B cell (primary cell): ENCODE measurements around the gene CYP27A1.

Source experiments
- EZH2 ChIP-seq: IDR thresholded peaks from 2 replicates; pipeline ENCODE4 v1.6.1; 2012; ENCODE audit warnings: borderline replicate concordance, low read depth, mild to moderate bottlenecking, moderate library complexity, low read length; ENCODE audit not compliant: insufficient read depth, poor library complexity, severe bottlenecking
- TF ChIP-seq, protein P1 (sequence below): fragments of 200-600 bp; IDR thresholded peaks from one replicate; pipeline ENCODE4 v1.8.0; 2022; ENCODE audit warnings: antibody characterized with exemption, mild to moderate bottlenecking

DNA sequence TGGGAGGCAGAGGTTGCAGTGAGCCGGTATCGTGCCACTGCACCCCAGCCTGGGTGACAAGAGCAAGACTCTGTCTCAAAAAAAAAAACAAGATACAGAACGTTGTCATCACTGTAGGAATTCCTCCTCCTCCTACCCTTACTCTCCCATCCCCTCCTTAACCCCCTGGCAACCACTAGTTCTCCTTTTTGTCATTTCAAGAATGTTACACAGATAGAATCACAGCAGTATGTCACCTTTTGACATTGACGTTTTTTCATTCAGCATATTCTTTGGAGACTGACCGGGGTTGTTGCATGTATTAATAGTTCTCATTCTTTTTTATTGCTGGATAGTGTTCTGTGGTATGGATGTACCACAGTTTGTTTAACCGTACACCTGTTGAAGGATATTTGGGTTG lies 38.9 kb upstream of the CYP27A1 start:
- TF ChIP-seq, protein P1, sequence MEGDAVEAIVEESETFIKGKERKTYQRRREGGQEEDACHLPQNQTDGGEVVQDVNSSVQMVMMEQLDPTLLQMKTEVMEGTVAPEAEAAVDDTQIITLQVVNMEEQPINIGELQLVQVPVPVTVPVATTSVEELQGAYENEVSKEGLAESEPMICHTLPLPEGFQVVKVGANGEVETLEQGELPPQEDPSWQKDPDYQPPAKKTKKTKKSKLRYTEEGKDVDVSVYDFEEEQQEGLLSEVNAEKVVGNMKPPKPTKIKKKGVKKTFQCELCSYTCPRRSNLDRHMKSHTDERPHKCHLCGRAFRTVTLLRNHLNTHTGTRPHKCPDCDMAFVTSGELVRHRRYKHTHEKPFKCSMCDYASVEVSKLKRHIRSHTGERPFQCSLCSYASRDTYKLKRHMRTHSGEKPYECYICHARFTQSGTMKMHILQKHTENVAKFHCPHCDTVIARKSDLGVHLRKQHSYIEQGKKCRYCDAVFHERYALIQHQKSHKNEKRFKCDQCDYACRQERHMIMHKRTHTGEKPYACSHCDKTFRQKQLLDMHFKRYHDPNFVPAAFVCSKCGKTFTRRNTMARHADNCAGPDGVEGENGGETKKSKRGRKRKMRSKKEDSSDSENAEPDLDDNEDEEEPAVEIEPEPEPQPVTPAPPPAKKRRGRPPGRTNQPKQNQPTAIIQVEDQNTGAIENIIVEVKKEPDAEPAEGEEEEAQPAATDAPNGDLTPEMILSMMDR = no peak
- no peak for TF ChIP-seq EZH2
